GM10266 (cell line): ENCODE results near the gene AMIGO3.

Experiments
- DNase-seq: peaks from one replicate; pipeline ENCODE4 v3.0.0; 2012; ENCODE audit errors: extremely low spot score
- TF ChIP-seq, protein P1 (sequence below): IDR thresholded peaks from 2 replicates; pipeline ENCODE4 v1.5.1; 2012; ENCODE audit warnings: mild to moderate bottlenecking, low read depth; ENCODE audit not compliant: control insufficient read depth, insufficient read depth; ENCODE audit errors: missing control alignments

Gene AMIGO3

DNA sequence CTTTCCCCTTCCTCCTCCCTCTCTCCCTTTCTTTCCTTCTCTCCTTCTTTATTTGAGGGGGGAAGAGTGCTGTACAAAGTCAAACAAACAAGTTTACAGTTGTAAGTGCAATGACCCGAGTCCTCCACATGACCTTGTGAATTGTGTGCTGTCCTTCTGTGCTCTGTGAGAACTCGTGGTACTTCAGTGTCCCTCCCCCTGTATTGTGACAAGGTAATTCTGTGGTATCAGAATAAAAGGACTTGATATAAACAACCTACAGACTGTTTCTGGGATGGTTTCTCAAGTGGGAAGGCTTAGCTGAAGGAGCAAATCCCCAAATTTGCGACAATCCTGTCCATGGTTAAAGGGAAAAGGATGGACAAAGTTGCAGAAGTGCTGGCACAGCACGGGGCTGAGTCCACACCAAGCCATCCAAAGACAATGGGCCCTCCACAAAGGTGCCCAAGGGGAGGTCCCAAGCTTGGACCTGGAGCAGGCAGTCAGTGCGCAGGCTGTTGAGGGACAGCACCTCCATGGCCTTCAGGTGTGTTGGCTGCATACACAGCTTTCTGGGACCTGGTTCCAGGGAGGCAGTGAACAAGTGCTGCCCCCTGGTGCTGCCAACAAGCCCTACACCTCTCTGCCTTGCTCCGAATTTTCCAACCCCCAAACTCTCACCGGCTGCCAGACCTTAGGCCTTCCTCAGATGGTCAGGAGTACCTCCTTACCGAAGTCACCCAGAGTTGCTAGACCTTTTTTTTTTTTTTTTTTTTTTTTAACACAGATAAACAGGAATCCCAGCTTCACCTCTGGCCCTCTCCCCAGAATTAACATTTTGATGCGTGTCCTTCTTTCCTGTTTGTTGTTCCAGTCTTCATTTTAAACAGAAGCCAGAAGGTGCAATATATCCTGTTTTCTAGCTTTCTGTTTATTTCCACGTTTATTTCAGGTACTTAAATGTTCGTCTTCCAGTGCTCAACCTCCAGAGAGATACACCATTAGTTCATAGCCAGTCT lies 47.9 kb downstream of the AMIGO3 start:
- DNase-seq, result peak; percentile 85
- TF ChIP-seq, protein P1, sequence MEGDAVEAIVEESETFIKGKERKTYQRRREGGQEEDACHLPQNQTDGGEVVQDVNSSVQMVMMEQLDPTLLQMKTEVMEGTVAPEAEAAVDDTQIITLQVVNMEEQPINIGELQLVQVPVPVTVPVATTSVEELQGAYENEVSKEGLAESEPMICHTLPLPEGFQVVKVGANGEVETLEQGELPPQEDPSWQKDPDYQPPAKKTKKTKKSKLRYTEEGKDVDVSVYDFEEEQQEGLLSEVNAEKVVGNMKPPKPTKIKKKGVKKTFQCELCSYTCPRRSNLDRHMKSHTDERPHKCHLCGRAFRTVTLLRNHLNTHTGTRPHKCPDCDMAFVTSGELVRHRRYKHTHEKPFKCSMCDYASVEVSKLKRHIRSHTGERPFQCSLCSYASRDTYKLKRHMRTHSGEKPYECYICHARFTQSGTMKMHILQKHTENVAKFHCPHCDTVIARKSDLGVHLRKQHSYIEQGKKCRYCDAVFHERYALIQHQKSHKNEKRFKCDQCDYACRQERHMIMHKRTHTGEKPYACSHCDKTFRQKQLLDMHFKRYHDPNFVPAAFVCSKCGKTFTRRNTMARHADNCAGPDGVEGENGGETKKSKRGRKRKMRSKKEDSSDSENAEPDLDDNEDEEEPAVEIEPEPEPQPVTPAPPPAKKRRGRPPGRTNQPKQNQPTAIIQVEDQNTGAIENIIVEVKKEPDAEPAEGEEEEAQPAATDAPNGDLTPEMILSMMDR, result peak; percentile 89

DNA sequence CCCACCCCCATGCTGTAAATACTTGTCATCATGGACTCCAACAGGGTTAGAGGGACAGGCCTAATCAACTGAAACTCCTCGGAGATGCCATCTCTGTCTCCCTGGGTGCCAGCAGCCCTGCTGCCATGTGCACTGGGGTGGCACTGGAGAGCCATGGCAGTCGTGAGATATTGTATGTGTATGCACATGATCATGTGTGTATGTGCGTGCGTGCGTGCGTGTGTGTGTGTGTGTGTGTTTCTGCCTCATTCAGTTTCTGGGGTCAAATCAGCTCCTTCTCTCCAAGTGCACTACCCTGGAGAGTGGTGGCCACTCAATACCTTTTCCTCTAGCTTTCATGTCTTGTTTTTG lies 48.6 kb downstream of the AMIGO3 start:
- no peak for DNase-seq
- TF ChIP-seq, protein P1, result no peak

DNA sequence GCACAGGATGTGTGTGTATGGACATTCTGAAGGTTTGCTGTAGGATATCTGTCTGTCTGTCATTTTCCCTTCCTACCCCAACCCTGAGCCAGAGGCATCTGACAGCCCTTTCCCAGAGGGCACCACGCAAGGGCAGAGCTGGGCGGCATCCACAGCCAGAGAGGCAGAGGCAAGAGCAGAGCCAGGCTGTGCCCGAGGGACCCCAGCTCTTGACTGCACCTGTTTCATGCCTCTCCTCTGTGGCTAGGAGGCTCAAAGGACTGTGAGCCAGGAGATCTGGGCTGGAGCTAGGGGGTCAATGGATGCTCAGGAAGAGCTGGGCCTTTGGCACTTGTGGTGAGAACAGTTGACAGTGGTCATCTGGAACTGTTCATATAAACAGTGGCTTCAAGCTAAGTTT lies 50.1 kb downstream of the AMIGO3 start:
- TF ChIP-seq, protein P1, result no peak

DNA sequence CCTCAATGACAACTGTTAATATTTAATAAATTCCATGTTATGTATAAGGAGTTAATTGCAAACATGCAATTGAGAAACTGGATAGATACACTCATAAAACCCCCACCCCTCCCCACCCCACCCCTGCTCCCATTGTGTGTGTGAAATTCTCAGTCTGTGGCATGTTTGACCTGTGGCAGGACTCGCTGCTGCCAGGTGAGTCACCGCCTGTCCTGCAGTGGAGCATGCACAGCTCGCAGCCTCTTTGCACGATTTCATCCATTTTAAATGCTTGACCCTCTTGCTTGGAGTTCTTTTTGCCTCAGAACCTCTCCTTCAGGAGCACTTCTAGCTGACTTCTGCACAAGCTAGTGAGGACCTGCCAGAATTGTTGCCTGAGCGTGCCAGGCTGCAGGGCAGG lies 50.6 kb downstream of the AMIGO3 start:
- TF ChIP-seq, protein P1, result no peak
- DNase-seq, result no peak

More for the DNA sequence above, 50.1 kb downstream of the AMIGO3 start:
- no peak for DNase-seq

DNA sequence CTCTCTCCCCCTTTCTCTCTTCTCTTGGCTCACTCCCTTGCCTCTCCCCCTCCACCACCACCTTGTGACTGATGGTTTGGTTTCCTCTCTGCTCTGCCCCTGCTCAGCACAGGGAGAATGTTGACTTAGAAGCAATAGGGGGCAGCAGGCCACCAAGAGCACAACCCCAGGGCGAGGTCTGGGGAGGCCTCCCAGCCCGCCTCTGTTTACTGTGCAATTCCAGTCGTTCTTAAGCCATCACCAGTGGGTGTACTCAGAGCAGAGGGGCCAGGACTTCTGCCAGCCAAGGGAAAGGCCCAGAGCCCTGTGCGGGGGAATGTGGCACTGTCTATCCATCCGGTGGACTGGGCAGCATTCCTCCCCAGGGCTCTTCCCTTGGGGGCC lies 51.1 kb downstream of the AMIGO3 start:
- TF ChIP-seq, protein P1, result no peak
- no peak for DNase-seq

DNA sequence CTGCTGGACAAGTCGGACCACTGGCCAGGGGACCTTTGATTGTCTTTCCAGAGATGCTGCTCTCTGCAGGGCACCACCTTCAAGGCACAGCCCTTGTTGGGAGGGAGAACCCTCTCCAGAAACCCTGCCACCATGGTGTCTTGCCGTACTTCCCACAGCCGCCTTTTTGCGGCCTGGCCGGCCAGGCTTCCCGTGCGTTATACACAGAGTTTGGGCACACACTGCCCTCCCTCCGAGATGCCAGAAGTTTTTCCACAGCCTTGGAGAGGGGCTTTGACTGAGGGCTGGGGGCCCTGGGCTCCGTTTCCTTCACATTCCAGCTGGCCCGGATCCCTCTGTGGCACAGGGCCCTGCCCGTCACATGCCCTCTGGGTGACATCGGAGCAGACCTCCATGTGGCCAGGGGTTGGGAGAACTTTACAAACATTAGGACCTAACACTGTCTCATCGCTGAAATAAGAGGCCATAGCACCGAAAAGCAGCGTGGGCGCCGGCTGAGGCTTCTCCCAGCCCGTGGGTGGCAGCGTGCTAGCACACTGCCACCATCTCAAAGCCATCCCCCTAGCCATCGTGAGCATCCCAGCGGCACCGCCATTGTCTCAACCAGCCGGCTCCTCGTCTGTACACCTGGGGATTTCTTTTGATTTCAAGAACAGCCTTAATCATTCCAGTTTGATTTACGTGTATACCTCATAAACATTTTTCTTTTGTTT lies 51.6 kb downstream of the AMIGO3 start:
- no peak for DNase-seq
- TF ChIP-seq, protein P1, result no peak
